ENCODE measurements around the gene THY1. TPM values are rescaled to one million over a fixed set of nuclear protein-coding genes. Genes with fewer than 3 reads are reported as not detected.

THY1 gene
- polyA plus RNA-seq, 1 donor (not counting 4 experiments of a cell fraction or from before 2014, with no cell fraction given): 2.4 TPM

GRCh38 chr11:119446434-119446833, 23.5 kb upstream of the THY1 start:
- FAIRE-seq: no peak
- DNase-seq (ENCODE audit: low read depth, low spot score): no peak
- TF ChIP-seq EZH2 (IDR thresholded peaks at IDR 0.05; ENCODE audit: low read length): no peak
- no peak for TF ChIP-seq CTCF (optimal IDR thresholded peaks at IDR 0.05 in 1 of 3, IDR thresholded peaks at IDR 0.05 in 1 of 3, conservative IDR thresholded peaks at IDR 0.05 in 1 of 3; ENCODE audit: extremely low read depth in 1 of 3, insufficient read depth in 2 of 3, low read length in 3 of 3)

GRCh38 chr11:119445850-119446249, 22.9 kb upstream of the THY1 start:
- no peak for DNase-seq (ENCODE audit: low read depth, low spot score)

More at GRCh38 chr11:119446434-119446833, 23.5 kb upstream of the THY1 start:
- no peak overlapping the region for H3K27ac ChIP-seq (ENCODE audit: control insufficient read depth, insufficient read depth, low read length)
- H3K27me3 ChIP-seq (ENCODE audit: control insufficient read depth, extremely low read depth, insufficient read depth, low read length): no peaks in the 10 kb centered on the region
- dilution Hi-C loops (cut with MboI; ENCODE audit: extremely low pct_ligation_motif_present, low sequenced_read_pairs): no loop called here
- no peak overlapping the region for H3K4me3 ChIP-seq (ENCODE audit: control insufficient read depth in 2 of 3, extremely low read depth in 1 of 3, insufficient read depth in 2 of 3, low read depth in 1 of 3, low read length in 3 of 3)
- no peaks in the 10 kb centered on the region for H3K79me2 ChIP-seq (ENCODE audit: control insufficient read depth, insufficient read depth, low read length)
- no peaks in the 10 kb centered on the region for H4K20me1 ChIP-seq (ENCODE audit: control insufficient read depth, extremely low read depth, insufficient read depth, low read length)
- H2AFZ ChIP-seq (ENCODE audit: control insufficient read depth, low read length): no peak overlapping the region
- H3K36me3 ChIP-seq (ENCODE audit: control insufficient read depth in 2 of 2, extremely low read depth in 1 of 2, insufficient read depth in 2 of 2, low read length in 2 of 2): no peaks in the 10 kb centered on the region
- H3K9me3 ChIP-seq (ENCODE audit: control insufficient read depth, low read depth, low read length): no peaks in the 10 kb centered on the region
- H3K4me1 ChIP-seq (ENCODE audit: control insufficient read depth, extremely low read depth, insufficient read depth, low read length): peaks cover 14% of the 10 kb centered on the region
- H3K4me2 ChIP-seq (ENCODE audit: control insufficient read depth, extremely low read depth, insufficient read depth, low read depth, low read length): no peak overlapping the region
- H3K9me1 ChIP-seq (ENCODE audit: control insufficient read depth, extremely low read depth, insufficient read depth, low read length): no peaks in the 10 kb centered on the region
- H3K9ac ChIP-seq (ENCODE audit: control insufficient read depth, extremely low read depth, insufficient read depth, low read length): no peak overlapping the region

More at GRCh38 chr11:119445850-119446249, 22.9 kb upstream of the THY1 start:
- dilution Hi-C loops (cut with MboI; ENCODE audit: extremely low pct_ligation_motif_present, low sequenced_read_pairs): no loop called here
- peaks cover 14% of the 10 kb centered on the region for H3K4me1 ChIP-seq (ENCODE audit: control insufficient read depth, extremely low read depth, insufficient read depth, low read length)
- H3K9me1 ChIP-seq (ENCODE audit: control insufficient read depth, extremely low read depth, insufficient read depth, low read length): no peaks in the 10 kb centered on the region
- no peak overlapping the region for H3K4me3 ChIP-seq (ENCODE audit: control insufficient read depth in 2 of 3, extremely low read depth in 1 of 3, insufficient read depth in 2 of 3, low read depth in 1 of 3, low read length in 3 of 3)
- no peaks in the 10 kb centered on the region for H3K9me3 ChIP-seq (ENCODE audit: control insufficient read depth, low read depth, low read length)
- FAIRE-seq: no peak
- no peak overlapping the region for H3K4me2 ChIP-seq (ENCODE audit: control insufficient read depth, extremely low read depth, insufficient read depth, low read depth, low read length)
- H4K20me1 ChIP-seq (ENCODE audit: control insufficient read depth, extremely low read depth, insufficient read depth, low read length): no peaks in the 10 kb centered on the region
- no peak overlapping the region for H2AFZ ChIP-seq (ENCODE audit: control insufficient read depth, low read length)
- H3K9ac ChIP-seq (ENCODE audit: control insufficient read depth, extremely low read depth, insufficient read depth, low read length): no peak overlapping the region
- H3K27me3 ChIP-seq (ENCODE audit: control insufficient read depth, extremely low read depth, insufficient read depth, low read length): no peaks in the 10 kb centered on the region
- H3K27ac ChIP-seq (ENCODE audit: control insufficient read depth, insufficient read depth, low read length): no peak overlapping the region
- no peaks in the 10 kb centered on the region for H3K79me2 ChIP-seq (ENCODE audit: control insufficient read depth, insufficient read depth, low read length)
- H3K36me3 ChIP-seq (ENCODE audit: control insufficient read depth in 2 of 2, extremely low read depth in 1 of 2, insufficient read depth in 2 of 2, low read length in 2 of 2): no peaks in the 10 kb centered on the region
- TF ChIP-seq CTCF (optimal IDR thresholded peaks at IDR 0.05 in 1 of 3, IDR thresholded peaks at IDR 0.05 in 1 of 3, conservative IDR thresholded peaks at IDR 0.05 in 1 of 3; ENCODE audit: extremely low read depth in 1 of 3, insufficient read depth in 2 of 3, low read length in 3 of 3) (no peak), EZH2 (IDR thresholded peaks at IDR 0.05; ENCODE audit: low read length) (no peak)

All from keratinocyte (primary cell).